GM12873 (cell line): Measurements from ENCODE around the gene BMI1.

Experiments used
- CTCF ChIP-seq: IDR thresholded peaks from 2 replicates; pipeline ENCODE4 v1.5.1; 2012; ENCODE audit warnings: low read depth, mild to moderate bottlenecking, moderate library complexity, low read length, control low read depth; ENCODE audit not compliant: insufficient read depth; ENCODE audit errors: missing control alignments

The BMI1 gene

GRCh38 chr10:22320591-22321155, at the start of gene BMI1:
Gene BMI1, plus strand, starts transcription at chr10:22321099. Its CDS starts 5,351 bp downstream, at chr10:22326450.
- TF ChIP-seq CTCF: no peak

- TF ChIP-seq CTCF: no peak
Observed at GRCh38 chr10:22271786-22272185, 49.1 kb upstream of the BMI1 start.

GRCh38 chr10:22278441-22278782, 42.5 kb upstream of the BMI1 start:
- TF ChIP-seq CTCF: no peak

GRCh38 chr10:22280078-22280477, 40.8 kb upstream of the BMI1 start:
- no peak for TF ChIP-seq CTCF

- no peak for TF ChIP-seq CTCF
Observed at GRCh38 chr10:22285130-22285529, 35.8 kb upstream of the BMI1 start.

- no peak for TF ChIP-seq CTCF
Observed at GRCh38 chr10:22293747-22294404, 27.0 kb upstream of the BMI1 start.

- no peak for TF ChIP-seq CTCF
Observed at GRCh38 chr10:22294694-22295093, 26.2 kb upstream of the BMI1 start.
